ENCODE measurements around the gene MRPS25.

- TF ChIP-seq CTCF (IDR thresholded peaks at IDR 0.05; ENCODE audit: poor library complexity, severe bottlenecking) (peak; percentile 27), EZH2 (IDR thresholded peaks at IDR 0.05; ENCODE audit: borderline replicate concordance, insufficient read depth, low read length, poor library complexity, severe bottlenecking) (no peak), POLR2AphosphoS5 (IDR thresholded peaks at IDR 0.05) (no peak), EP300 (conservative IDR thresholded peaks at IDR 0.05; ENCODE audit: poor library complexity, severe bottlenecking) (no peak), SMC3 (conservative IDR thresholded peaks at IDR 0.05; ENCODE audit: poor library complexity) (no peak), REST (IDR thresholded peaks at IDR 0.05; ENCODE audit: borderline replicate concordance) (no peak)
Observed at GRCh38 chr3:15051531-15051930, 13.6 kb downstream of the MRPS25 start.
